ENCODE data around the gene BCDIN3D.

The BCDIN3D gene

DNA sequence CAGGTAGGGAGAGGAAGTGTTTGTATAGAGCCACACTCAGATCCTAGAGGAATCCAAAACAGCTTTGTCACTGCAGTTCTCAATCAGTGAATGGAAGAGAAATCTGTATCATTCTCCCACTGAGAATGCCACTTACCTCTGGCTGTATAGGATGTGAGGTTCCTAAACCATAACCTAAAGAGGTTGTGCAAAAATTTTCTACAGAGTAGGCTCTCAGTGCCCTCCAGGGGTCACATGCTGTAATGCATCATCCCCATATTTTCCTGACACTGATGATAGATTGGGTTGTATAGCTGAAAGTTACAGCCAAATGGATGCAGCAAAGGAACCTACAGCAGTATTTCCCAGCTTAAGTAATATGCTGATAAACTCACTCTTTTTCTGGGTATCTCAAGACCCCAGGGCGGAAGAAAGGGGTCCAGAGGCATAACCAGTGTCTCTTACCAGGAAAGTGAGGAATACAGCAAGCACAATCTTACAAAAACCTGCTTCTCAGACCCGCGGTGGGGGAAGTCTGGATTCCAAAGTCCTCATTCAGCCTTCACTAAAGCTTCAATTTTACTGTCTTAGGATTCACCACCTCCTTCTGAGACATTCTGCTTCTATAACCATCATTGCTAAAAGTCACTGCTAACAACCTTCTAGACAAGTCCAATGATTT, 3.8 kb downstream of the BCDIN3D start:
- DNase-seq (ENCODE audit: extremely low read depth, insufficient read length): no peak
- Histone ChIP-seq H3K36me3 (ENCODE audit: control insufficient read depth, insufficient read depth, low read length) (peaks cover 1% of the 10 kb centered on the region), H3K27me3 (replicated peaks; ENCODE audit: control insufficient read depth, insufficient read depth, low read length) (no peaks in the 10 kb centered on the region), H3K4me3 (replicated peaks; ENCODE audit: low read depth, low read length) (no peak overlapping the region)
- TF ChIP-seq, protein P1, sequence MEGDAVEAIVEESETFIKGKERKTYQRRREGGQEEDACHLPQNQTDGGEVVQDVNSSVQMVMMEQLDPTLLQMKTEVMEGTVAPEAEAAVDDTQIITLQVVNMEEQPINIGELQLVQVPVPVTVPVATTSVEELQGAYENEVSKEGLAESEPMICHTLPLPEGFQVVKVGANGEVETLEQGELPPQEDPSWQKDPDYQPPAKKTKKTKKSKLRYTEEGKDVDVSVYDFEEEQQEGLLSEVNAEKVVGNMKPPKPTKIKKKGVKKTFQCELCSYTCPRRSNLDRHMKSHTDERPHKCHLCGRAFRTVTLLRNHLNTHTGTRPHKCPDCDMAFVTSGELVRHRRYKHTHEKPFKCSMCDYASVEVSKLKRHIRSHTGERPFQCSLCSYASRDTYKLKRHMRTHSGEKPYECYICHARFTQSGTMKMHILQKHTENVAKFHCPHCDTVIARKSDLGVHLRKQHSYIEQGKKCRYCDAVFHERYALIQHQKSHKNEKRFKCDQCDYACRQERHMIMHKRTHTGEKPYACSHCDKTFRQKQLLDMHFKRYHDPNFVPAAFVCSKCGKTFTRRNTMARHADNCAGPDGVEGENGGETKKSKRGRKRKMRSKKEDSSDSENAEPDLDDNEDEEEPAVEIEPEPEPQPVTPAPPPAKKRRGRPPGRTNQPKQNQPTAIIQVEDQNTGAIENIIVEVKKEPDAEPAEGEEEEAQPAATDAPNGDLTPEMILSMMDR (IDR thresholded peaks at IDR 0.05; ENCODE audit: insufficient read depth, low read length, poor library complexity, severe bottlenecking): peak; percentile 71

DNA sequence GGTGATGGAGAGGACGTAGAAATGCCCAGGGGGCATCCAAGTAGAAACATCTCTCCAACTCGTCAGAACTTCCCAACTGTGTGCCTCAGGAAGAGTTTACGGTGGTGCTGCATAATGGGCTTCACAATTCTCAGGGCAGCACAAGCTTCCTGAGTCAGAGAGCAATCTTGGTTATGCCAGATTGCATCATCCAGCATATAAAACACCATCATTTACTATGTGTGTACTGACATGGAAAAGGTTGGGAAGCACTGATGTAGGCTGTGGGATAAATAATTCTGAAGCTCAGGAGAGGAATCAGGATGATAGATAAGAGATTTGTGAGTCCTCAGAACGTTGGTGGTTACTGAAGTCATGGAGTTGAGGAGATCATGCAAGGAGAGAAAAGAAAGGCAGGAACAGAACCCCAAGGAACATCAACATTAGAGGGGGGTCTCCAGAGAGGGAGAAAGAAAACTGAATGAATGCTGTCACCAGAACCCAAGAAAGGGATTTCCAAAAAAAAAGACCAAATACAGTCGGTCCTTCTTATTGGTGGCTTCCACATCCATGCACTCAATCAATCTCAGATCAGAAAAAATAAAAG, 10.0 kb downstream of the BCDIN3D start:
- TF ChIP-seq, protein P1 (IDR thresholded peaks at IDR 0.05; ENCODE audit: insufficient read depth, low read length, poor library complexity, severe bottlenecking): no peak
- no peak for DNase-seq (ENCODE audit: extremely low read depth, insufficient read length)
- Histone ChIP-seq H3K4me3 (replicated peaks; ENCODE audit: low read depth, low read length) (no peak overlapping the region), H3K27me3 (replicated peaks; ENCODE audit: control insufficient read depth, insufficient read depth, low read length) (no peaks in the 10 kb centered on the region), H3K36me3 (ENCODE audit: control insufficient read depth, insufficient read depth, low read length) (no peaks in the 10 kb centered on the region; the same call in none of the 2 replicates)

DNA sequence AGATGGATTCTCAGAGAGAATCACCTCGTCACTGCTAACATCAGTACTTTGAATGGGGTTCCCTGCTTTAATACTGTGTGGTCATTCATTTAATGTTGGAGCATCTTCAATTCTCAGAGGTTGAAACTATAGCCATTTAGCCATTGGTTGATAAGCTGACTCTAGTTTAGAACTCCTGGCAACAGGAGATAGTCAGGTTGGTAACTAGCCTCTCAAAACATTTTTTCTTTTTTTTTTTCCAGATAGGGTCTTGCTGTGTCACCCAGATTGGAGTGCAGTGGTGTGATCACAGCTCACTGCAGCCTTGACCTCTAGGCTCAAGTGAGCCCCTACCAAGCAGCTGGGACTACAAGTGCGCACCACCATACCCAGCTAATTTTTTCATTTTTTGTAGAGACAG, 11.2 kb downstream of the BCDIN3D start:
- TF ChIP-seq, protein P1 (IDR thresholded peaks at IDR 0.05; ENCODE audit: insufficient read depth, low read length, poor library complexity, severe bottlenecking): no peak
- Histone ChIP-seq H3K27me3 (replicated peaks; ENCODE audit: control insufficient read depth, insufficient read depth, low read length) (no peaks in the 10 kb centered on the region), H3K36me3 (ENCODE audit: control insufficient read depth, insufficient read depth, low read length) (no peaks in the 10 kb centered on the region), H3K4me3 (replicated peaks; ENCODE audit: low read depth, low read length) (no peak overlapping the region)
- no peak for DNase-seq (ENCODE audit: extremely low read depth, insufficient read length)

DNA sequence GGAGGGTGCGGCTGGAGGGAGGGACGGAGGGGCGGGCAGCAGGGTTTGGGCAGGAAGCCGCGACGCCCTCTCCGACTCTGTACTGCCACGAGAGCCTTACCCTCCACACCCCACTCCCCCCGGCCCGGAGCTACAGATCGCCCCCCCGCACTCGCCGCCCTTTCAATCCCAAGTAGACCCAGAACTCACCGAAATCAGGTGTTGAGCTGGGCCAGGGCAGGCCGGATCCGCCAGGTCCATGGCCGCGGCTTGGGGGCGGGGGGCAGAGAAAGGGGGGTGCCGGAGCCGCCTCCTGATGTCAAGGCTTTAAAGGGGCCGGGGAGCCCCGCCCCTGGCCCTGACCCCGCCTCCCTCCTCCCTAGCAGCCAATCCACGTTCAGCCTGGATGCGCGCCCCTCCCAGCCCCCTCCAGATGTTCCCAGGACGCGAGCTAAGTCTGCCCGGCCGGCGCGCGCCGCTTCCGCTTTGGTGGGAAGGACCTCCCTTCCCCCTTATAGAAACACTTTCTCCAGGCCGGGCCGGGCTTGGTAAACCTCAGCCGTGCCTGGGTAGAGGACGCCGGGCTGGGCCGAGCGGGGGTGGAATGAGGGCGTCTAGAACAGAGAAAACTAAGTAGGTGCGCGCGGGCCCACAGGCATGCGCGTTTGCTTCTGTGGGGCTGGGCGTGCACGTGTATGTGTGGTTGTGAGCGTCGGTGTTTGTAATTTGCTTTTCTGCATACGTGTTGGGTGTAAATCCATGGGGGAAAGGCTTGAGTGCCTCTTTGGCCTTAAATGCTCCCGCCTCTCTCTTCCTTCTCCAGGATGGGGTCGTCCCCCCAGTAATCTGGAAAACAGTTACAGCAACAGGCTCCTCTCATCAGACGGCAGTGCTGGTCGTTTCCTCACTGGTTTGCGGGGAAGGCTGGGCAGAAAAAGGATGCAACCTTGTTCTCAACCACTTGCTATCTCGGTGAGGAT, 14.5 kb downstream of the BCDIN3D start, which contains the start of gene NCKAP5L:
Gene NCKAP5L (minus strand): TSS at position 281 of the 959 bp plus-strand sequence. CDS start 24,369 bp downstream, outside the sequence.
- TF ChIP-seq, protein P1 (IDR thresholded peaks at IDR 0.05; ENCODE audit: insufficient read depth, low read length, poor library complexity, severe bottlenecking): no peak
- Histone ChIP-seq H3K4me3 (replicated peaks; ENCODE audit: low read depth, low read length) (peak within 1 kb of the TSS; percentile 85), H3K27me3 (replicated peaks; ENCODE audit: control insufficient read depth, insufficient read depth, low read length) (no peaks in the 10 kb centered on the region), H3K36me3 (ENCODE audit: control insufficient read depth, insufficient read depth, low read length) (no peaks in the 10 kb centered on the region)
- peak; percentile 96 for DNase-seq (ENCODE audit: extremely low read depth, insufficient read length)

DNA sequence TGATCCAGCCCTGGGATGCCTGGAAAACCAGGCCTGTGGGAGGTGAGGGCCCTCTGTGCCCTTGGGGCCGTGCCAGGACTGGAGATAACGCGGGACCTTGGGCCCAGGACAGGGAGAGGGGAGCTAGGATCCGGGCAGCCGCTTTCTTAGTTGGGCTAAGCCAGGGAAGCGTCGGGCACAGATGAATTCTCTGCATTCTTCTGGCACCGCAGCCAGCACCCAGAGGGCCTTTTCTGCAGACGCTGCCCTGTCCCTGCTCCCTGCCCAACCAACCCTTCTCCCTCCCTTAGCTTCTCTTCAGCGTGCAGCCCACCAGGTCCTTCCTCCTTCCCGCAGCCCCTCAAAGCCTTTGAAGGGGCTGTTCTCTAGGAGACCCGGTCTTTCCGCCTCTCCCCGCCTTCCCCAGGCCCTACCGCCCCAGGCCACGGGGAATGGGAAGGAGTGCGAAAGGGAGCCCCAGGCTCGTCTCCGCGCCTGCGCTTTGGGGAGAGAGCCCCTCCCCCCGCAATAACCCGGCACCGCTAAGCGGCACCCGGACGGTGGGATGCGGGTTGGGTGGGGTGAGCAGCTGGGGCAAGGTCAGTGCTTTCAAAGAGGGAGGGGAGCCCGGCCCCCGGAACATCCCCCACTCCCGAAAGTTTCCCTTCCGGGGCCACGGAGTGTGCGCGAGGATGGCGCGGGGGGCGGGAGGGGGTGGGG, 15.4 kb downstream of the BCDIN3D start:
- DNase-seq (ENCODE audit: extremely low read depth, insufficient read length): peak; percentile 47
- Histone ChIP-seq H3K36me3 (ENCODE audit: control insufficient read depth, insufficient read depth, low read length) (no peaks in the 10 kb centered on the region), H3K4me3 (replicated peaks; ENCODE audit: low read depth, low read length) (peak overlapping the region; percentile 85), H3K27me3 (replicated peaks; ENCODE audit: control insufficient read depth, insufficient read depth, low read length) (no peaks in the 10 kb centered on the region)
- TF ChIP-seq, protein P1 (IDR thresholded peaks at IDR 0.05; ENCODE audit: insufficient read depth, low read length, poor library complexity, severe bottlenecking): no peak
